SK-N-SH treated with all-trans-retinoic acid at 6 μM for 48 hours (cell line): ENCODE measurements around the gene OR2AE1.

Experiments used
- ARNTL ChIP-seq: fragments of 450-650 bp; formaldehyde crosslinking; IDR thresholded peaks from 2 replicates; pipeline ENCODE4 v1.5.0; 2020; ENCODE audit warnings: low read depth, mild to moderate bottlenecking, moderate library complexity, borderline replicate concordance
- CSDC2 ChIP-seq: fragments of 250-450 bp; sonication (Bioruptor Pico); IDR thresholded peaks from 2 replicates; pipeline ENCODE4 v1.5.0; 2020; ENCODE audit warnings: mild to moderate bottlenecking, moderate library complexity
- CSRNP3 ChIP-seq: fragments of 250-450 bp; sonication (Bioruptor Pico); IDR thresholded peaks from 2 replicates; pipeline ENCODE4 v1.5.1; 2021; ENCODE audit warnings: mild to moderate bottlenecking, moderate library complexity
- ESRRG ChIP-seq: fragments of 250-450 bp; sonication (Bioruptor Pico); IDR thresholded peaks from 2 replicates; pipeline ENCODE4 v1.6.1; 2021; ENCODE audit warnings: mild to moderate bottlenecking
- GLIS3 ChIP-seq: fragments of 250-450 bp; sonication (Bioruptor Pico); IDR thresholded peaks from 2 replicates; pipeline ENCODE4 v1.5.0; 2020; ENCODE audit warnings: mild to moderate bottlenecking, moderate library complexity
- PATZ1 ChIP-seq: fragments of 250-450 bp; sonication (Bioruptor Pico); IDR thresholded peaks from 2 replicates; pipeline ENCODE4 v1.8.0; 2020; ENCODE audit warnings: mild to moderate bottlenecking, moderate library complexity, borderline replicate concordance
- RARB ChIP-seq: fragments of 250-450 bp; sonication (Bioruptor Pico); IDR thresholded peaks from 2 replicates; pipeline ENCODE4 v1.8.0; 2021; ENCODE audit warnings: mild to moderate bottlenecking, moderate library complexity
- TOX ChIP-seq: fragments of 250-450 bp; sonication (Bioruptor Pico); IDR thresholded peaks from 2 replicates; pipeline ENCODE4 v1.8.0; 2021; ENCODE audit warnings: mild to moderate bottlenecking, moderate library complexity, borderline replicate concordance
- ZFP3 ChIP-seq: fragments of 250-450 bp; sonication (Bioruptor Pico); IDR thresholded peaks from 2 replicates; pipeline ENCODE4 v1.5.0; 2020; ENCODE audit warnings: mild to moderate bottlenecking, moderate library complexity
- ZNF565 ChIP-seq: fragments of 450-650 bp; formaldehyde crosslinking; conservative IDR thresholded peaks from 2 replicates; pipeline ENCODE4 v1.5.0; 2020; ENCODE audit warnings: low read depth, mild to moderate bottlenecking, moderate library complexity

GRCh38 chr7:99897322-99898022 is 20.6 kb upstream of the OR2AE1 start:
- TF ChIP-seq ESRRG (CRISPR knock-in tag), result no peak
- TF ChIP-seq ZFP3 (CRISPR knock-in tag), result no peak
- no peak for TF ChIP-seq RARB (CRISPR knock-in tag)
- no peak for TF ChIP-seq GLIS3 (CRISPR knock-in tag)
- TF ChIP-seq PATZ1 (CRISPR knock-in tag), result no peak
- no peak for TF ChIP-seq ARNTL (CRISPR knock-in tag)
- no peak for TF ChIP-seq CSDC2 (CRISPR knock-in tag)
- no peak for TF ChIP-seq CSRNP3
- TF ChIP-seq TOX, result no peak
- TF ChIP-seq ZNF565, result no peak
